ENCODE data around the gene KLF4.

Gene KLF4

DNA sequence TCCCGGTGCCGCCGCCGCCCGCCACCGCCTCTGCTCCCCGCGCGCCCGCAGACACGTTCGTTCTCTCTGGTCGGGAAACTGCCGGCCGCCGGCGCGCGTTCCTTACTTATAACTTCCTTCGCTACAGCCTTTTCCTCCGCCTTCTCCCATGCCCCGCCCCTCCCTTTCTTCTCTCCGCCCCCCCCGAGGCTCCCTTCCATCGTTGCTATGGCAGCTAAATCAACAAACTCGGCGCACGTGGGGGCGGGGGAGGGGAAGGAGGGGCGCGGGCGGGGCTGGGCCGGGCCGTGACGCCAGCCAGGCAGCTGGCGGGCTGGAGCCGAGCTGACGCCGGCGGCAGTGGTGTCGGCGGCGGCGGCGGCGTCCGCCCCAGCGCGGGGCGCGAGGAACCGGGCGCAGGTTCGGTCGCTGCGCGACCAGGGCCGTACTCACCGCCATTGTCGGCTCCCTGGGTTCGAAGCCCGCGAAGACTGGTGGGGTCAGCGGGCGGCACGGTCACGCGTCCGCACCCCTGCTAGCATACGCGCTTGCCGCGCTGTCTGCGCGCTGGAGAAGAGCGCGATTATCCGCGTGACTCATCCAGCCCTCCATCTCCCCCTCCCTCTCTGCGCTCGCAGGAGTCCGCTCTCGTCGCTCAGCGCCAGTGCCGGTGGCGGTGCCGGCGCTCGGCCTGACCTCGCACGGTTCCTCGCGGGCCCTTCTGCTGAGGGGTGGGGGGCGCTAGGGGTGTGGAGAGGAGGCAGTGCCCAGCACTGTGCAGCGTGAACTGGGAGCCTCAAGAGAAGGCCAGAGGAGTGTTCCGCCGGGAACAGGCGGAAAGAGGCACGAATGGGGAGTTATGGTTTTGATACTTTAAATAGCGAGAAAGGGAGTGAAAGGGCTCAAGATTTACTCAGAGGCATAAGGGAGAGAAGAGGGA lies at the start of gene KLF4:
Gene KLF4, minus strand, starts transcription at position 83 of the 919 bp plus-strand sequence. CDS start 597 bp downstream, outside the sequence.
- TF ChIP-seq, protein P1, sequence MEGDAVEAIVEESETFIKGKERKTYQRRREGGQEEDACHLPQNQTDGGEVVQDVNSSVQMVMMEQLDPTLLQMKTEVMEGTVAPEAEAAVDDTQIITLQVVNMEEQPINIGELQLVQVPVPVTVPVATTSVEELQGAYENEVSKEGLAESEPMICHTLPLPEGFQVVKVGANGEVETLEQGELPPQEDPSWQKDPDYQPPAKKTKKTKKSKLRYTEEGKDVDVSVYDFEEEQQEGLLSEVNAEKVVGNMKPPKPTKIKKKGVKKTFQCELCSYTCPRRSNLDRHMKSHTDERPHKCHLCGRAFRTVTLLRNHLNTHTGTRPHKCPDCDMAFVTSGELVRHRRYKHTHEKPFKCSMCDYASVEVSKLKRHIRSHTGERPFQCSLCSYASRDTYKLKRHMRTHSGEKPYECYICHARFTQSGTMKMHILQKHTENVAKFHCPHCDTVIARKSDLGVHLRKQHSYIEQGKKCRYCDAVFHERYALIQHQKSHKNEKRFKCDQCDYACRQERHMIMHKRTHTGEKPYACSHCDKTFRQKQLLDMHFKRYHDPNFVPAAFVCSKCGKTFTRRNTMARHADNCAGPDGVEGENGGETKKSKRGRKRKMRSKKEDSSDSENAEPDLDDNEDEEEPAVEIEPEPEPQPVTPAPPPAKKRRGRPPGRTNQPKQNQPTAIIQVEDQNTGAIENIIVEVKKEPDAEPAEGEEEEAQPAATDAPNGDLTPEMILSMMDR (IDR thresholded peaks at IDR 0.05) = no peak

- TF ChIP-seq, protein P1 (IDR thresholded peaks at IDR 0.05) = no peak
Measured at GRCh38 chr9:107536462-107536861, 46.9 kb upstream of the KLF4 start.

- TF ChIP-seq, protein P1 (IDR thresholded peaks at IDR 0.05) = no peak
Measured at GRCh38 chr9:107534510-107535078, 45.0 kb upstream of the KLF4 start.

DNA sequence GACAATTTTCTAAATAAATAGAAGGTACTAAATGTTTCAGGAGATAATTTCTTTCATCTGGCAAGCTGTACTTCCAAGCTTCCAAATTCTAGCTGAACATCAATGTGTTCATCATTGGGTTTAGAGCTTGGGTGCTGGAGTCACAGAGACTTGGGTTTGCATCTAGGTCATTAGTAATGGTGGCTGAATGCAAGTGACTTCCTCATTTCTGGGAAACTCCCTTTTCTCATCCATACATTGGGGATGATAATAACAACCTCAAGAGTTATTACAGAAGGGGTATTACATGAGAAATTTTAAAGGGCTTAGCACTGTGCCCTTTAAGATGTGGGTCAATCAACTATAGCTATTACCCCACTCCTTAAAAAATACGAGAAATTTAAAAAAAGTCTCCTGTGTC lies 41.1 kb upstream of the KLF4 start:
- TF ChIP-seq, protein P1 (IDR thresholded peaks at IDR 0.05) = no peak

DNA sequence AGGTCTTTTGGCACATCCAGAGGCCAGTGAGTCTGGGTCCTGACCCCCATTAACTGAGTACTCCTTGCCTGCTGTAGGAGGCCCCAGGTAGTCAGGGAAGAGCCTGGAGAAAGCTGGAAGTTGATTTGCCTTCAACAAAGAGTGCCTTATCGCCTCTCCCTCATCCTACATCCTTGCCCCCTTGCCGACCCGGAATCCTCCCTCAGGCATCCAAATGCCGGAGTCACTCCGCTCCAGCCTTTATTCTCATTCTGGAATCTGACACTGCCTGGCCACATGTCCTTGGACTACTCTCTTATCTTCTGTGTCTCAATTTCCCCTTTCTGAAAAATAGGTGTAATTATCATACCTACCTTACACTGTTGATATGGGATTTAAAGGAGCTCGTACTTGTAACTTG lies 39.1 kb upstream of the KLF4 start:
- TF ChIP-seq, protein P1 (IDR thresholded peaks at IDR 0.05) = no peak

- TF ChIP-seq, protein P1 (IDR thresholded peaks at IDR 0.05) = no peak
Measured at GRCh38 chr9:107523539-107523938, 34.0 kb upstream of the KLF4 start.

DNA sequence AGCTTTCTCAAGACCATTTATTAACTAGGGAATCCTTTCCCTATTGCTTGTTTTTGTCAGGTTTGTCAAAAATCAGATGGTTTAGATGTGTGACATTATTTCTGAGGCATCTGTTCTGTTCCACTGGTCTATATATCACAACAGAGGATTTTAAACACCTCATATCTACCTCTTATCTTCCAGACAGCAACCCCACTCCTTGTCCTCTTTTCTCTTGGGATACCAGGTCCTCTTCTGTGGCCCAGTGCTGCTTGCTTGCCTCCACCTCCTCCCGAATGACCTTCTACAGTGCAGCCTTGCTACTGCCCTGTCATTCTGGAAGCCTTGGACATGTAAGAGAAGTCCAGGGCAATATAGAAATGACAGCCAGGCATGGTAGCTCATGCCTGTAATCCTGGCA lies 30.6 kb upstream of the KLF4 start:
- TF ChIP-seq, protein P1 (IDR thresholded peaks at IDR 0.05) = no peak
